HCT116 (cell line): Measurements from ENCODE around the gene FIBCD1. TPM values are rescaled to one million over a fixed set of nuclear protein-coding genes. Genes with fewer than 3 reads are reported as not detected.

ENCODE experiments used
- ATAC-seq: fragments of 200-7000 bp; cut with Tn5 transposase; 2 replicates; pipeline ENCODE4 v1.9.1; 2020; ENCODE audit warnings: mild to moderate bottlenecking, moderate library complexity
- BruUV-seq: library from RNA; stranded (reverse); fragments of 400-500 nt; replicated peaks from 2 replicates; lab custom pipeline; 2021; lab: Mats Ljungman, UMichigan
- CTCF ChIA-PET: fragments of 300-600 bp; sonication (Branson Sonifier 250); formaldehyde crosslinking; loops from one replicate; lab custom pipeline; 2021; ENCODE audit warnings: antibody characterized with exemption; lab: Charles Lee
- POLR2A ChIA-PET: fragments of 300-600, 350-600 bp; sonication (Branson Sonifier 250); formaldehyde crosslinking; loops from one replicate; lab custom pipeline; 2021; ENCODE audit warnings: antibody characterized with exemption; lab: Charles Lee
- RAD21 ChIA-PET, 2 experiments: fragments of 300-600 bp; sonication (Branson Sonifier 250); formaldehyde crosslinking; loops; one replicate each; lab custom pipeline; 2023; ENCODE audit warnings: low total read pairs in 2 of 2; ENCODE audit not compliant: uncharacterized antibody in 2 of 2, unreplicated experiment in 2 of 2, low non-redundant PET in 1 of 2; lab: Charles Lee
- DNase-seq: peaks from one replicate; pipeline ENCODE4 v3.0.0-alpha.2; 2010; ENCODE audit warnings: low read depth, low spot score
- H2AFZ ChIP-seq: fragments of 200-600 bp; shearing (Covaris generic), sonication (generic); 2 replicates; pipeline ENCODE4 v1.6.1; 2017; ENCODE audit warnings: low read depth, mixed run types, mixed read lengths, antibody characterized with exemption, low read length; ENCODE audit not compliant: poor library complexity, severe bottlenecking
- H3K27ac ChIP-seq: 2 replicates; pipeline ENCODE4 v1.5.1; 2012; ENCODE audit warnings: low read depth, low read length
- H3K27me3 ChIP-seq: fragments of 200-600 bp; sonication (generic); 2 replicates; pipeline ENCODE4 v1.6.1; 2016; ENCODE audit warnings: mixed run types, low read length, mixed read lengths; ENCODE audit not compliant: insufficient read depth
- H3K36me3 ChIP-seq, 2 experiments: fragments of 200-500 bp in 1 of 2; fragments of 200-600 bp in 1 of 2; sonication (Bioruptor generic) in 1 of 2; sonication (generic) in 1 of 2; 2 replicates each; pipeline versions ENCODE4 v1.5.1 to v1.6.1; 2014 to 2016; ENCODE audit warnings: low read length in 2 of 2, inconsistent platforms in 1 of 2, mixed read lengths in 1 of 2, mixed run types in 1 of 2; ENCODE audit not compliant: insufficient read depth in 2 of 2, control insufficient read depth in 1 of 2
- H3K4me1 ChIP-seq, 2 experiments: fragments of 200-600 bp in 1 of 2; sonication (generic) in 1 of 2; 2 replicates each; pipeline versions ENCODE4 v1.5.1 to v1.6.1; 2012 to 2017; ENCODE audit warnings: low read length in 2 of 2, inconsistent platforms in 1 of 2, mild to moderate bottlenecking in 1 of 2, mixed read lengths in 1 of 2, mixed run types in 1 of 2, moderate library complexity in 1 of 2; ENCODE audit not compliant: insufficient read depth in 2 of 2, control insufficient read depth in 1 of 2
- H3K4me2 ChIP-seq: fragments of 200-600 bp; sonication (generic); 2 replicates; pipeline ENCODE4 v1.6.1; 2017; ENCODE audit warnings: mixed run types, low read length, mixed read lengths
- H3K4me3 ChIP-seq, 2 experiments: fragments of 200-600 bp in 1 of 2; sonication (generic) in 1 of 2; replicated peaks in 1 of 2; 2 replicates each; pipeline ENCODE4 v1.5.1; 2011 to 2016; ENCODE audit warnings: low read length in 2 of 2, control low read depth in 1 of 2, low read depth in 1 of 2, mild to moderate bottlenecking in 1 of 2, mixed read lengths in 1 of 2, mixed run types in 1 of 2
- H3K79me2 ChIP-seq: fragments of 200-600 bp; sonication (generic); 2 replicates; pipeline ENCODE4 v1.6.1; 2017; ENCODE audit warnings: mild to moderate bottlenecking, mixed run types, low read length, moderate library complexity, mixed read lengths; ENCODE audit not compliant: insufficient read depth
- H3K9ac ChIP-seq: fragments of 200-600 bp; sonication (generic); 2 replicates; pipeline ENCODE4 v1.6.1; 2016; ENCODE audit warnings: low read length, mixed read lengths
- H3K9me2 ChIP-seq: fragments of 200-600 bp; sonication (generic), shearing (Covaris generic); 2 replicates; pipeline ENCODE4 v1.6.1; 2017; ENCODE audit warnings: mixed run types, mild to moderate bottlenecking, moderate library complexity; ENCODE audit not compliant: insufficient read depth
- H3K9me3 ChIP-seq, 2 experiments: fragments of 200-500 bp in 1 of 2; fragments of 200-600 bp in 1 of 2; sonication (Bioruptor generic) in 1 of 2; sonication (generic) in 1 of 2; 2 replicates each; pipeline ENCODE4 v1.6.1; 2014 to 2017; ENCODE audit warnings: low read length in 2 of 2, mixed read lengths in 2 of 2, inconsistent platforms in 1 of 2, low read depth in 1 of 2, mild to moderate bottlenecking in 1 of 2, mixed run types in 1 of 2, moderate library complexity in 1 of 2; ENCODE audit not compliant: control insufficient read depth in 1 of 2, insufficient read depth in 1 of 2
- H4K20me1 ChIP-seq: fragments of 200-600 bp; sonication (generic), shearing (Covaris generic); 2 replicates; pipeline ENCODE4 v1.6.1; 2017; ENCODE audit warnings: mixed run types, mild to moderate bottlenecking, moderate library complexity; ENCODE audit not compliant: insufficient read depth
- CBX3 ChIP-seq: IDR thresholded peaks from 2 replicates; pipeline ENCODE4 v1.6.1; 2012; ENCODE audit warnings: low read depth
- CEBPB ChIP-seq: IDR thresholded peaks from 2 replicates; pipeline ENCODE4 v1.6.1; 2012; ENCODE audit warnings: low read depth
- ELF1 ChIP-seq: IDR thresholded peaks from 2 replicates; pipeline ENCODE4 v1.6.1; 2012; ENCODE audit warnings: low read depth, borderline replicate concordance
- EZH2phosphoT487 ChIP-seq: fragments of 200-600 bp; IDR thresholded peaks from 2 replicates; pipeline ENCODE4 v1.6.1; 2018; ENCODE audit warnings: antibody characterized with exemption, borderline replicate concordance
- FOSL1 ChIP-seq: IDR thresholded peaks from 2 replicates; pipeline ENCODE4 v1.6.1; 2012; ENCODE audit warnings: low read depth
- MAX ChIP-seq: IDR thresholded peaks from 2 replicates; pipeline ENCODE4 v1.6.1; 2012
- POLR2AphosphoS5 ChIP-seq: IDR thresholded peaks from 2 replicates; pipeline ENCODE4 v1.6.1; 2011; ENCODE audit warnings: mild to moderate bottlenecking, low read depth, low read length, moderate library complexity
- SP1 ChIP-seq: IDR thresholded peaks from 2 replicates; pipeline ENCODE4 v1.6.1; 2012; ENCODE audit warnings: low read depth
- TCF7L2 ChIP-seq: IDR thresholded peaks from 2 replicates; pipeline ENCODE4 v1.7.0; 2011; ENCODE audit warnings: borderline replicate concordance, inconsistent platforms; ENCODE audit not compliant: insufficient read depth, insufficient read length; ENCODE audit errors: extremely low read depth
- YY1 ChIP-seq: IDR thresholded peaks from 2 replicates; pipeline ENCODE4 v1.6.1; 2011; ENCODE audit warnings: low read length, low read depth, moderate library complexity, mild to moderate bottlenecking; ENCODE audit not compliant: insufficient replicate concordance; ENCODE audit errors: extremely low read depth
- intact Hi-C: fragments of 100-400 bp; cut with micrococcal nuclease; formaldehyde crosslinking; loops from 2 replicates; pipeline ENCODE4 v1.10.0; 2022
- total RNA-seq: library from RNA; stranded (reverse); gene quantifications from one replicate; pipeline ENCODE4 v1.2.1, GENCODE V29; 2021; ENCODE audit not compliant: unreplicated experiment
- TF ChIP-seq, protein P1 (sequence below): IDR thresholded peaks from 2 replicates; pipeline ENCODE4 v1.6.1; 2012
- TF ChIP-seq, protein P2 (sequence below): IDR thresholded peaks from 2 replicates; pipeline ENCODE4 v1.6.1; 2012; ENCODE audit warnings: low read depth

The FIBCD1 gene
- total RNA-seq, 1 experiment from 2014 or later, result 26.1 TPM

GRCh38 chr9:130944510-130945058, 5.5 kb upstream of the FIBCD1 start (continued):
- no peak for TF ChIP-seq YY1
- TF ChIP-seq CEBPB, result no peak

GRCh38 chr9:130943777-130944176, 4.7 kb upstream of the FIBCD1 start:
- intact Hi-C loops, result no loop called here
- no peak overlapping the region for H3K27ac ChIP-seq

DNA sequence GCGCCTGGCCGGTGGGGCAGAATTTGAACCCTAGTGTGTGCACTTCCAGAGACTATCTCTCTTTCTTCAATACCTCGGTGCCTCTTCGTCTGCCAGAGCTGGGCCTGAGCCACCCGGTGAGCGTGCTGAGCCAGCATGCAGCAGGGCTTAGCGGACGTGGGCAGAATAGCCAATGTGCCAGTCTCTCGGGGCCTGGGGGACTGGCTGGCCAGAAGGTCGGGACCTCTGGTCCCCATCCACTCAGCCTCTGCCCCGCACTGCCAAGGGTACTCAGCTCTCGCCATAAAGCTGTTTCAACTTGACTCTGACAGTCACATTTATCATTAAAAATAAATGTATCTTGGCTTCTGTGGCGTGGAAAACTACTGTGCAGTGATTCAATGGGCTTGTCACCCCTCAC, 4.2 kb upstream of the FIBCD1 start:
- TF ChIP-seq ELF1, result no peak
- TF ChIP-seq CBX3, result no peak
- TF ChIP-seq, protein P1, sequence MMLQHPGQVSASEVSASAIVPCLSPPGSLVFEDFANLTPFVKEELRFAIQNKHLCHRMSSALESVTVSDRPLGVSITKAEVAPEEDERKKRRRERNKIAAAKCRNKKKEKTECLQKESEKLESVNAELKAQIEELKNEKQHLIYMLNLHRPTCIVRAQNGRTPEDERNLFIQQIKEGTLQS, result no peak
- no peak for TF ChIP-seq EZH2phosphoT487
- TF ChIP-seq, protein P2, sequence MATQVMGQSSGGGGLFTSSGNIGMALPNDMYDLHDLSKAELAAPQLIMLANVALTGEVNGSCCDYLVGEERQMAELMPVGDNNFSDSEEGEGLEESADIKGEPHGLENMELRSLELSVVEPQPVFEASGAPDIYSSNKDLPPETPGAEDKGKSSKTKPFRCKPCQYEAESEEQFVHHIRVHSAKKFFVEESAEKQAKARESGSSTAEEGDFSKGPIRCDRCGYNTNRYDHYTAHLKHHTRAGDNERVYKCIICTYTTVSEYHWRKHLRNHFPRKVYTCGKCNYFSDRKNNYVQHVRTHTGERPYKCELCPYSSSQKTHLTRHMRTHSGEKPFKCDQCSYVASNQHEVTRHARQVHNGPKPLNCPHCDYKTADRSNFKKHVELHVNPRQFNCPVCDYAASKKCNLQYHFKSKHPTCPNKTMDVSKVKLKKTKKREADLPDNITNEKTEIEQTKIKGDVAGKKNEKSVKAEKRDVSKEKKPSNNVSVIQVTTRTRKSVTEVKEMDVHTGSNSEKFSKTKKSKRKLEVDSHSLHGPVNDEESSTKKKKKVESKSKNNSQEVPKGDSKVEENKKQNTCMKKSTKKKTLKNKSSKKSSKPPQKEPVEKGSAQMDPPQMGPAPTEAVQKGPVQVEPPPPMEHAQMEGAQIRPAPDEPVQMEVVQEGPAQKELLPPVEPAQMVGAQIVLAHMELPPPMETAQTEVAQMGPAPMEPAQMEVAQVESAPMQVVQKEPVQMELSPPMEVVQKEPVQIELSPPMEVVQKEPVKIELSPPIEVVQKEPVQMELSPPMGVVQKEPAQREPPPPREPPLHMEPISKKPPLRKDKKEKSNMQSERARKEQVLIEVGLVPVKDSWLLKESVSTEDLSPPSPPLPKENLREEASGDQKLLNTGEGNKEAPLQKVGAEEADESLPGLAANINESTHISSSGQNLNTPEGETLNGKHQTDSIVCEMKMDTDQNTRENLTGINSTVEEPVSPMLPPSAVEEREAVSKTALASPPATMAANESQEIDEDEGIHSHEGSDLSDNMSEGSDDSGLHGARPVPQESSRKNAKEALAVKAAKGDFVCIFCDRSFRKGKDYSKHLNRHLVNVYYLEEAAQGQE, result no peak
- TF ChIP-seq POLR2AphosphoS5, result no peak
- TF ChIP-seq FOSL1, result no peak
- TF ChIP-seq SP1, result no peak
- BruUV-seq, result no TSS peak
- ChIA-PET CTCF (interaction anchor here (0.7 to 0.9 kb wide), 2 partner anchors 20 to 55 kb away, joined by 3 to 4 read pairs; no protein-coding TSS in a partner anchor), POLR2A (no interaction called here), RAD21 (no interaction called here)
- Histone ChIP-seq H3K27me3 (no peaks in the 10 kb centered on the region), H3K4me1 (peaks cover 7 to 37% of the 10 kb centered on the region in 2 experiments), H2AFZ (no peak overlapping the region), H3K4me3 (no peak overlapping the region), H3K79me2 (no peaks in the 10 kb centered on the region), H3K4me2 (no peak overlapping the region), H3K27ac (no peak overlapping the region), H3K9me2 (no peaks in the 10 kb centered on the region), H3K9ac (no peak overlapping the region), H3K36me3 (no peaks in the 10 kb centered on the region), H4K20me1 (no peaks in the 10 kb centered on the region), H3K9me3 (no peaks in the 10 kb centered on the region)
- DNase-seq (no peak), ATAC-seq (no peak)
- intact Hi-C loops, result no loop called here

More at GRCh38 chr9:130943777-130944176, 4.7 kb upstream of the FIBCD1 start:
- BruUV-seq, result no TSS peak
- ChIA-PET POLR2A (no interaction called here), RAD21 (no interaction called here), CTCF (interaction anchor here (0.7 kb wide), 1 partner anchor 19 kb away, joined by 4 read pairs; no protein-coding TSS in a partner anchor)
- Histone ChIP-seq H3K9me2 (no peaks in the 10 kb centered on the region), H3K4me2 (no peak overlapping the region), H3K36me3 (no peaks in the 10 kb centered on the region), H3K4me3 (no peak overlapping the region), H3K27me3 (no peaks in the 10 kb centered on the region), H2AFZ (no peak overlapping the region)
- no peak for ATAC-seq
- TF ChIP-seq MAX, result no peak
- peak; percentile 41 for TF ChIP-seq TCF7L2
- TF ChIP-seq, all 23 proteins: peak for 1
- no peak overlapping the region for H3K9ac ChIP-seq
- peaks cover 7 to 36% of the 10 kb centered on the region in 2 experiments for H3K4me1 ChIP-seq
- H4K20me1 ChIP-seq, result no peaks in the 10 kb centered on the region
- H3K79me2 ChIP-seq, result no peaks in the 10 kb centered on the region
- no peak for DNase-seq
- H3K9me3 ChIP-seq, result no peaks in the 10 kb centered on the region
